ENCODE data around the gene CFD.
"Not testable (repeated sequence)": the region's sequence is repeated elsewhere in the genome, so short reads cannot be mapped to it uniquely, and the experiment has no call there.

CFD gene

DNA sequence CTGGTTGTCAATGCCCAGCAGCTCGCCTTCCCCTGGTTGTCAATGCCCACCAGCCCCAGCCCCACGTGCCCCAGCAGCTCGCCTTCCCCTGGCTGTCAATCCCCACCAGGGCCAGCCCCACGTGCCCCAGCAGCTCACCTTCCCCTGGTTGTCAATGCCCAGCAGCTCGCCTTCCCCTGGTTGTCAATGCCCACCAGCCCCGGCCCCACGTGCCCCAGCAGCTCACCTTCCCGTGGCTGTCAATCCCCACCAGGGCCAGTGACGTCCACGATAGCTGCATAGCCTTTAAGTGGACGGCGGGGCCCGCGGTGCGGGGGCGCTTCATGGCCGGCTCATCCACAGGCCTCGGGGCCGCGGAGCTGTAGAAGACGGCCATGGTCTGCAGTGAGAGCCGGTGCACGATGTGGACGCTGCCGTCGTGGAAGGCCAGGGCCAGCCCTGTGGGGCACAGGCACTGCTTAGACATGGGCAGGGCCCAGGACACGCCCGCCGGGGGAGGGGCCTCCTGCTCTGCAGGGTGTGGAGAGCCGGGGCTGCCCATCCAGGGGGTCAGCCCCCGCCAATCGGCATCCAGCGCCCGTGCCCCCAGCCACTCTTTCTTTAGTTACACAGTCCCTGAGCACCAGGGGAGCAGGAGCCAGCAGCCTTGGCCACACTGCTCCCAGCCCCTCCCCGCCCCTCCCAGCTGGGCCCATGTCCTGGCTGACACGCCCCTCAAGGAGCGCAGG is 20.4 kb downstream of the CFD start:
- FAIRE-seq (no peak), DNase-seq (ENCODE audit: insufficient read length, low spot score) (no peak)
- TF ChIP-seq POLR2A (IDR thresholded peaks at IDR 0.05; ENCODE audit: low read depth, low read length), result no peak

DNA sequence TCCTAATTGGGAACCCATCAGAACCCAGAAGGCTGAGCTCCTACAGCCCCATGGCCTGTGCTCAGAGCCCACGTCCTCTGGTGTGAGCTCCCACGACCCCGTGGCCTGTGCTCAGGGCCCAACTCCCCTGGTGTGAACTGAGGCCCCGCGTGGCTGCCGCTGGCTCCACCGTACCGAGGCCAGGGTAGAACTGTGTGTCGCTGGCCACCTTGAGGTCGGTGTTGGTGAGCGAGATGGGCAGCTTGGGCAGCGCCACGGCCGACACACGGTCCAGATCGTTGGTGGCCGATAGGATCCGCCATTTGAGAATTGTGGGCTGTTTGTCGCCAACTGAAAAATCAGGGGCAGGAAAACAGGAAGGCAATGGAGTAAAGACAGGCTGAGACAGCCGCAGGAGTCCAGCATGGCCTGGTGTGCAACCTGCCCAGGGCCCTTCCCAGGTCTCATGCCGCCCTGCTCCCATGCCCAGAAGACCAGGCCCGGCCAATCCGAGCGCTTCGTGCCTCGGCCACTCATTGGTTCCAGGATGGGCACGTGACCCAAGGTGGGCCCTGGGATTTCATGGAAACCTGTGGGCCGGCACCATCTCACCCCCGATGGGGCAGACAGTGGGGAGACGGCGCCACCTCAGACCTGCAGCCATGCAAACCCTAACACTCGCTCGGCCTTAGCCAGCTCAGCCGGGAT is 22.1 kb downstream of the CFD start:
- no peak for DNase-seq (ENCODE audit: insufficient read length, low spot score)
- no peak for TF ChIP-seq POLR2A (IDR thresholded peaks at IDR 0.05; ENCODE audit: low read depth, low read length)
- FAIRE-seq, result no peak

DNA sequence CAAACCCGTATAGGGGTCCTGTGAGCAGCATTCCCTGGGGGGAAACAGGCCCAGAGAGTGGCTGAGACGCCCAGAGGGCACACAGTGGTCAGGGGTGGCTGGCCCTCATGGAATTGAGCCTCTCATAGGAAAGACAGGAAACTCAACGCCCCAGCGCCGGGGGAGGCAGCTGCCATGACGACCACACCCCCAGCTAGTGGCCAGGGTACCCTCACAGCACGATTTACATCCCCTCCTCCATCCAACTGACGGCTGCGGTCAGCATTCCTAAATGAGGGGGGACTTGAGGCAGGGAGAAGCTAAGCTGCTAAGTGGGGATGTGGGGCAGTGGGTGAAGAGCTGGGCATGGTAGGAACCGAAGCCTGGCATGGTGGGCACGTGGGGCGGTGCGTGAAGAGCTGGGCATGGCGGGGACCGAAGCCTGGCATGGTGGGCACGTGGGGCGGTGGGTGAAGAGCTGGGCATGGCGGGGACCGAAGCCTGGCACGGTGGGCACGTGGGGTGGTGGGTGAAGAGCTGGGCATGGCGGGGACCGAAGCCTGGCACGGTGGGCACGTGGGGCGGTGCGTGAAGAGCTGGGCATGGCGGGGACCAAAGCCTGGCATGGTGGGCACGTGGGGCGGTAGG is 23.5 kb downstream of the CFD start:
- no peak for FAIRE-seq
- TF ChIP-seq POLR2A (IDR thresholded peaks at IDR 0.05; ENCODE audit: low read depth, low read length), result no peak

DNA sequence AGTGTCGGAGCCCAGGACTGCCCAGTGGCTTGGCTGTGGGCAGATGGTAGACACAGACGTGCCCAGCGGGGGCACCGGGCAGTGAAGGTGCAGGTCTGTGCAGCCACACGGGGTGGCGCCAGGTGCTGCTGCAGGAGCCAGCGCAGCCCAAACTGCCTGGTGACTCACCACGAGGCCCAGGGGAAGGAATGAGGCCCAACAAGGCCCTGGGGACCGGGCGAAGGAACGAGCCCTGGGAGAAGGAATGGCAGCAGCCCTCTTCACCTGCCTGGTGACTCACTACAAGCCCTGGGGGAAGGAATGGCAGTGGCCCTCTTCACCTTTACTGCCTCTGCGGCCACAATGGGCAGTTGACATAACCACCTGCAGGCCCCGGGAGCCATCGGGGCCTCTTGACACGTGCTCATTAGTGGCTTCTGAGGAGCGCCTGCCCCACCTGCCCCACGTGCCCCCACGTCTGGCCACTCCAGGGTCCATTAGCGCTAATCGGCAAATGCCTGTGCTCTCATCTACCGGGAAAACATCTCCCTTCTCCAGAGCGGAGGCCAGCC is 24.3 kb downstream of the CFD start:
- FAIRE-seq, result no peak
- TF ChIP-seq POLR2A (IDR thresholded peaks at IDR 0.05; ENCODE audit: low read depth, low read length), result no peak
- DNase-seq (ENCODE audit: insufficient read length, low spot score), result no peak

More for the DNA sequence above, 23.5 kb downstream of the CFD start:
- no peak for DNase-seq (ENCODE audit: insufficient read length, low spot score)

DNA sequence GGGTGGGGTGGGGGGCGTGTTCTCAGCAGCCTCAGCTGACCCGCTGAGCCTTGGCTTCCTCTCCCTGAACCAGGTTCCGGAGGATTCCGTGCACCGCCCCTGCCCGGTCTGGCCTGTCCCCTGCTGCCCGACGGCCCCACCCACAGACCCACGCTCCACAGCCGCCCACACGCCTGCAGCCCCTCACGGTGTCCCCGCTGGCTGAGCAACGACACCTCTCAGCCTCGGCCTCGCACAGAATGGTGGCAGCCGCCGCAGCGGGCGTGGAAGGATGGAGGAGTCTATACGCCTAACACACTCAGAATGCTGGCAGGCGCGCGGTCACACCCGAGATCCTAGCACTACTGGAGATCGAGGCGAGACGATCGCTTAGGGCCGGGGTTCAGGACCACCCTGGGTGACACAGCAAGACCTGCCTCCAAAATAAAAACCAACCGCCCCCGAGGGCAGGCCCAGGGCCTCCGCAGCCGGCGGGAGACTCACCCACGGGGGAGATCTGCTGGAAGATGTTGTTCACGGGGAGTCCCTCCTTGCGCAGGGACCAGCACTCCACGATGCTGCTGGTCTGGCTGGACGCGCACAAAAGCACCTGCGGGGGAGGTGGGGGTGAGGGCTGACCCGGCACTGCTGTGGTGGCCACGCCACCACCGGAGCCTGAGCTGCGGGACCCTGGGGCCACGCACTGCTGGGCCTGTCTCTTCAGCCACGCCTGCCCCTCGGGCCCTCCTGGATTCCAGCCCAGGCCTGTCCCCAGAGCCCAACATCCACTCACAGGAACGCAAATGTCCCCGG is 25.2 kb downstream of the CFD start:
- no peak for TF ChIP-seq POLR2A (IDR thresholded peaks at IDR 0.05; ENCODE audit: low read depth, low read length)
- DNase-seq (ENCODE audit: insufficient read length, low spot score) (no peak), FAIRE-seq (no peak)

DNA sequence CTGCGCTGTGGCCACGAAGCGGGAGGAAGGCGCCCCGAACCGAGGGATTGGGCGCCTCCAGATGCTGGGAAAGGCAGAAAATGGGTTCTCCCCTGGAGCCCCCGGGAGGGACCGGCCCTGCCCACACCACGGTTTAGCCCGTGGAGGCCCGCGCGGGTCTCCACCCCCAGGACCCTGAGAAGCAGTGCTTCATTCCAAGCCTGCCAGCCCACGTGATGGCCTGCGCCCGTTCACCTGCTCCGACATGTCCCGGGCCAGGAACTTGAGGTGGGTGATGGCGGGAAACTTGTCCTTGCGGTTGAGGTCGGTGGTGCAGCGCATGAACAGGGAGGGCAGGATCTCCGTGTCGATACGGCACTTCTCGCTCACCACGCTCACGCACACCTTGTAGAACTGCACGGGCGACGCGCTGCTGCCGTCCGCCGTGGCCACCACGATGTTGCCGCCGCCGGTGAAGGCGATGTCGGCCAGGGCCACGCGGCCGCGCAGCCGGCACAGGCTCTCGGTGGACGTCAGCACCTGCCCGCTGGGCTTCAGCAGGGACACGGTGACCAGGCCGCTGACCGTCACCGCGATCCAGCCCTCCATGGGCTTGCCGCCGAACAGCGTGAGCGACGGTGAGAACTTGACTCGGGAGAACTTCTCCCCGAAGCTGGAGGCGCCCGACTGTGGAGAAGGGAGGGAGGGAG is 26.2 kb downstream of the CFD start:
- no peak for TF ChIP-seq POLR2A (IDR thresholded peaks at IDR 0.05; ENCODE audit: low read depth, low read length)
- DNase-seq (ENCODE audit: insufficient read length, low spot score), result no peak
- FAIRE-seq, result no peak

DNA sequence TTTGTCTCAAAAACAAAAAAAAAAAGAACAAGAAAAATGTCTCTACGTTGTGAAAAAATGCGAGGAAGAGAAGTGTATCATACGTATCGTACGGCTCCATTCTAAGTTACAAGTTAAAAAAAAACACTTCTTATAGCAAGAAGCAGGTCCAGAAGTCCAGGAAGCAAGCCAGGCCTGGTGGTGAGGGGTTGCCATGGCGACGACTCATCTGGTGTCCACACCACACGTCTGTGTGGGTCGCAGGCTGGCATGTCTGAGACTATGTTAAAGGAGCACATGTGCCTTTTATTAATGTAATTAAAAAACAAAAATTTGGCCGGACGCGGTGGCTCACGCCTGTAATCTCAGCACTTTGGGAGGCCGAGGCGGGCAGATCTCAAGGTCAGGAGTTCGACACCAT is 27.6 kb downstream of the CFD start:
- DNase-seq (ENCODE audit: insufficient read length, low spot score), result no peak
- FAIRE-seq, result no peak
- TF ChIP-seq POLR2A (IDR thresholded peaks at IDR 0.05; ENCODE audit: low read depth, low read length), result no peak

DNA sequence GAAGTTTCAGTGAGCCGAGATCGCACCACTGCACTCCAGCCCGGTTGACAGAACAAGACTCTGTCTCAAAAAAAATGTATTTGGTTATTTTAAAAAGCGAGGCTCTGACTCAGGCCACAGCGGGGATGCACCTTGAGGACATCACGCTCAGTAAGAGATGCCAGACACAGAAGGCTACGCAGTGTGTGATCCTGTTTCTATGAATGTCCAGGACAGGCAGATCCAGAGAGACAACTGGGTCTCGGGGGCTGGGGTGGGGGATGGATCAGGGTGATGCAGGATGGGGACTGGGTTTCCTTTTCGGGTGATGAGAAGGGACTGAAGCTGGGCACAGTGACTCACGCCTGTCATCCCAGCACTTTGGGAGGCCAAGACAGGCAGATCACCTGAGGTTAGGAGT is 28.1 kb downstream of the CFD start:
- DNase-seq (ENCODE audit: insufficient read length, low spot score) (no peak), FAIRE-seq (no peak)
- TF ChIP-seq POLR2A (IDR thresholded peaks at IDR 0.05; ENCODE audit: low read depth, low read length), result no peak

GRCh38 chr19:888581-889385 is 29.3 kb downstream of the CFD start:
- DNase-seq (ENCODE audit: insufficient read length, low spot score) (no peak), FAIRE-seq (no peak)
- TF ChIP-seq POLR2A (IDR thresholded peaks at IDR 0.05; ENCODE audit: low read depth, low read length), result no peak

DNA sequence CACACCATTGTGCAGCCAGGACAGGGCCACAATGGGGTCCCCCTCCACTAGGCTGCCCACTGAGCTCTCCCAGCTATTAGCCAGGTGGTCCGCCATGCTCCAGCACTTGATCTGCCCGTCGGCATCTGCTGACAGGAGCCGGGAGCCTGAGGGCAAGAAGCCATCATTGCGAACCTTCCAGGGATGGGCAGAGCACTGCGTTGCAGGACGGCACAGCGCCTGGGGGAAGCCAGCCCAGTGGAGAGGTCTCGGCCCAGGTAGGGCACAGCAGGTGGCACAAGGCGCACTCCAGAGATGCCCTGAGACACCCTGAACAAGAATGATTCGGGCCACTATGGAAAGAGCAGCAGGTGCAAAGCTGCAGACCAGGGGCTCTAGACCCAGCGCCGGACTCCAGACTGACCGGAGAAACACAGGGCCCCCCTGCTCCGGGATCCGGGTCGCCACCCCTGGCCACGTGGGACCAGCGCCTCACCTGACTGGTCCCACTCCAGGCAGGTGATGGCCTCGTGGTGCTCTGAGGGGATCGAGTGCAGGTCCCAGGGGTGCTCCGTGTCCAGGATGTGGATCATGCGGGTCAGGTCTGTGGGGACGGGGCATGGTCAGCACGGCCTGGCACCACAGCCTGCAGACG is 30.3 kb downstream of the CFD start:
- FAIRE-seq, result no peak
- DNase-seq (ENCODE audit: insufficient read length, low spot score), result no peak
- no peak for TF ChIP-seq POLR2A (IDR thresholded peaks at IDR 0.05; ENCODE audit: low read depth, low read length)

GRCh38 chr19:890831-891230 is 31.4 kb downstream of the CFD start:
- FAIRE-seq, result no peak
- TF ChIP-seq POLR2A (IDR thresholded peaks at IDR 0.05; ENCODE audit: low read depth, low read length), result no peak
- DNase-seq (ENCODE audit: insufficient read length, low spot score), result no peak

GRCh38 chr19:891421-892200 is 32.1 kb downstream of the CFD start:
- not testable (repeated sequence) for FAIRE-seq; DNase-seq (ENCODE audit: insufficient read length, low spot score)

All from H54 (cell line).